ENCODE data around the gene CCNI.
"Not testable (repeated sequence)": the region's sequence is repeated elsewhere in the genome, so short reads cannot be mapped to it uniquely, and the experiment has no call there.

Gene CCNI

GRCh38 chr4:77037736-77038135 is 38.1 kb downstream of the CCNI start:
- DNase-seq = no peak

GRCh38 chr4:77037168-77037567 is 38.6 kb downstream of the CCNI start:
- DNase-seq = not testable (repeated sequence)

DNA sequence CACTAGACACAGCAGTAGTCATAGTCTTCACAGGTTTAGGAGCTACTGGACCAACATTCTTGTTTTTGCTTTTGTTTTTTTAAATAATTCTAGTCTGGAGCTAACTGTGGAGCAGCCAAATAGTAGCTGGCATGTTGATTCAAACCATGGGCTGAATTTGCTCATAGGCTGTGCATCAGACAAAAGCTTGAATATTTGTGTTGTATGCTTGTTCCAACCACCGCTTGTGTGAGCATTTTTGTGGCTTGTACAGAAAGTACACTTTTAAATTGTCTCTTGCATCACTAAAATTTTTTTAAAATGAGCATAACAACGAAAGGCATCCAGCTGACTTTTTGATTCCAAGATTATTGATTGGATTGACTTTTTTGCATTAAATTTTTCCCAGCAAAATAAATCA is 39.6 kb downstream of the CCNI start:
- DNase-seq = no peak

DNA sequence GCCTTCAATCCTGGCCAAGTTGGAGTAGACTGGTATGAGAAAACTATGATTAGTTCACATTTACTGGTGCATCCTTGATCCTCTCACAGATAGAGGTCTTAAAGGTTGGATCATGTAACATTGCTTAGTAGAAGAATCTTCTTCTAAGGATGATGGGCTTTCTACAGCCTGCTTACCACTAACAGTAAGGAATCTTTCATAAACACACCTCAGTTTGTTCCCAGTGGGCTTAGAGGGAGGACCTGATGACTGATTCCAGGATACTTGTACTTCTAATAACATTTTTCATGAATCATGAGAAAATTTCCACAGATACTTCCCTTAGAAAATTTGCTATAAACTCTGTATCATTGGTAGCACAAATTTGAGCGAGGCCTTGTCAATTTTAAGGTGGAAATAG is 40.6 kb downstream of the CCNI start:
- DNase-seq = no peak

GRCh38 chr4:77031544-77031943 is 44.2 kb downstream of the CCNI start:
- DNase-seq = no peak

GRCh38 chr4:77029757-77030156 is 46.0 kb downstream of the CCNI start:
- not testable (repeated sequence) for DNase-seq

GRCh38 chr4:77028246-77028645 is 47.5 kb downstream of the CCNI start:
- DNase-seq = no peak

DNA sequence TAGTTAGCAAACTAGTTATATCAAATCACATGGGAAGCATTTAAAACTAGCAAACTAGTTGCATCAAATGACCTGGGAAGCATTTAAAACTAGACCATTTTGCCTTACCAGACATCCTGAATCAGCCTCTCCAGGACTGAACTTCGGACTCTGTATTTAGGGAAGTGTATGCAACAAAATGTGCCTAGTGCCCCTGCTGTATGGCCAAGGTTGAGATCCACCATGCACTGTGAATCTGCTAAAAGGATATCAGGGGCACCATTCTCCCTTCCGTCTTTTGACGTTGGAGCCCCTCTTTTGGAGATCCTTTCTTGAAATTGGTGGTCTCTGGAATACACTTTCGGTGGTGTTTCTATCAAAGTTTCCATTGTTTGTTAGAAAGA is 49.5 kb downstream of the CCNI start:
- no peak for DNase-seq

DNA sequence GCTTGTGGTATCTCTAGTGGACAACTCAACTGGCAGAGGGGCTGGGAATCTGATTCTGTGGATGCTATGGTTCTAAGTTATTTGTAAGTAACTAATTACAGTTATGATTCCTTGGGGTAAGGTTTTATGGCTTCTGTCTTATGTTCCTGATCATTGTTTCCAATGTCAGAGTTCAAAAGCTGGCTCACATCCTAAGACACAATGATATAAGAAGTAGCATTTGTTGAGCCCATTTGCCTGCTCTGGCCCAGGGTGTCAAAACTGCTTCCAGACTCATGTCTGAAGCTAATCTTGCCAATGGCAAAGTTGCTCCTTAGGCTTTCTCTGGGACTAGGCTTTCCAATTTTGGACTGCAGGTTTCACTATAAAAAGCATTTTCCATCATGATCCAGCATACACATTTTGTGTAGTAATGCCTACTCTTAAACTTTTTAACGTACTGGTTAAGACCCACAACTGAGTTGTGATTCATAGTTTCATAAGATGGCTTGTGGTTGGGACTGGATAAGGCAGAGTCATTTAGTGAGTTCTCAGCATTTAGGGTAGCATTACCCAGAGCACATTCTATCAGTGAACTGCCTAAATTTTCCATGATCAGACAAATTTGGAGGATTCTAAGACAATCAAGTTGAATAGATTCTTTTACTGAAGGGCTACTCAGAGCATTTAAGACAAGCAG is 50.0 kb downstream of the CCNI start:
- no peak for DNase-seq

GRCh38 chr4:77023920-77024319 is 51.9 kb downstream of the CCNI start:
- DNase-seq = no peak

- DNase-seq = no peak
Observed at GRCh38 chr4:77022560-77023179, 53.1 kb downstream of the CCNI start.

- DNase-seq = no peak
Observed at GRCh38 chr4:77021614-77022089, 54.1 kb downstream of the CCNI start.

DNA sequence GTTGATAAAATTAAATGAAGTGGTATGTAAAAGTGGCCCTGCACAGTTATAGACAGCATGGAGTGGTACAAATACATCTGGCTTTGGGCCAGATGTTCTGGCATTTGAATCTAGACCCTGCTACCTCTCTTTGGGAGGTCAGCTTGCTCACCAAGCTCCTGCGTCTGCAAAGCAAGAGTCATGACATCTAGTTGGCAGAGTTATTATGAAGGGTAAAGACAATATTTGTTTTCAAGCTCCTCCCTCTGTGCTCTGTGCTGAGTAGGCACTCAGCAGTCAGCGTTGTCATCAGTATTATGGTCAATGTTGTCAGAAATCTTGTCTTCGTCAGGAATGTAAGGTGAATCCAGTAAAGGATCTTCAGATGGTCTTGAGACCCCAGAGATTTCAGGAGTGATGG is 55.8 kb downstream of the CCNI start:
- DNase-seq = no peak

GRCh38 chr4:77015390-77015789 is 60.4 kb downstream of the CCNI start:
- DNase-seq = no peak

DNA sequence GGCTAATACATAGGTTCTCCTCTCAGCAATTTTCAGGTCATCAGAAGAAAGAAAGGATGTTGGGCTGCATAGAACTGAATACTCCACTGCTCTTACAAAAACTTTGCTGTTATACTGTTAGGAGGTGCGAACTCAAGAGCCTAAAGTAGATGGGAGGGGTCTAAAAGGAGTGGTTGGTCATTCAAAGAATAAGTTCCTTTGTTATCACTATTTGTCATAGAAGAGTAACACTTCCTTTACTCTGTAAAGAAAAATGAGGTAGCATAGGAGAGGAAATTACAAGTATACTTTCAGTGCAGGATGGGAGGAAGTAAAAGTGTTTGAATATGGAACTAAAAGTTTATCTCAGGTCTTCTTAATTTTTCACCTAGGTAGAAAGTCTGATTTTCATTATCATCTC is 61.5 kb downstream of the CCNI start:
- DNase-seq = no peak

DNA sequence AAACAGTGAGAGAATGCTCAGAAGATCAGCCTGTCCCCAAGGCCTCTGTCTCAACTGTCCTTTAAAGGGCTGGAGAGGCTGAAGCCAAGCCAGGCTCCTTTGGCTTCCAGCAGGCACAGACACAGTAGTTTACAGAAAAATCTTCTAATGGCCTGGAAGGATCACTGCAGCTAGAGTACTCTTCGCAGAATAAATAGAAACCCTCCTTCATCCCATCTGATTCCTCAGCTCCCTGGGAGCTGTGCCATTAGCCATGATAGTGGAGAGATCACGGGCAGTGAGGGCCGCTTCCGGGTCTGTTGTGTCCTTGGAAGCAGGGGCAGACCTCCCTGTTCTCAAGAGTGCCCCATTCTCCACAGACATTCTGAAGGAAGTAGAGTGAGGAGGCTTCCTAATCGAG is 63.1 kb downstream of the CCNI start:
- no peak for DNase-seq

DNA sequence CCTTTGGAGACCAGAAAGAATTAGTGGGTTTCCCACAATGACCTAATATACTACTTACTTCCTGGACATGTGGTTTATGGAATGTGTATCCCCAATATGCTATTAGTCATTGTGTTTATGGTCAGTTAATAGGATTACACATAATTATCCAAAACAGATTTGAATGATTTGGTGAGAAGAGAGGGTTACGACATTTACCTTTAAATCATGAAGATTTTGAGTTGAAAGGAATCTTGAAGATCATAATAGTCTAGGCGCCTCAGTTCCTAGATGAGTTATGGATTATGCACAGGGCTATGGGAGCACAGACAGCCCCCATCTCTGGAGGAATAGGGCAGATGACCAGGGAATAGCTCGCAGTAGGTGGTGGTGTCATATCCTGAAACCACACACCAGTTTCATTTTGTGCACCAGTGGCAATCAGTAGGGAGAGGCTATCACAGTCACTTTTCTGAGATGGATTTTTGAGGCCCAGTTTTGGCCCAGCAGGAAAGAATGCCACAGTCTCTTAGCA is 64.9 kb downstream of the CCNI start:
- DNase-seq = no peak

DNA sequence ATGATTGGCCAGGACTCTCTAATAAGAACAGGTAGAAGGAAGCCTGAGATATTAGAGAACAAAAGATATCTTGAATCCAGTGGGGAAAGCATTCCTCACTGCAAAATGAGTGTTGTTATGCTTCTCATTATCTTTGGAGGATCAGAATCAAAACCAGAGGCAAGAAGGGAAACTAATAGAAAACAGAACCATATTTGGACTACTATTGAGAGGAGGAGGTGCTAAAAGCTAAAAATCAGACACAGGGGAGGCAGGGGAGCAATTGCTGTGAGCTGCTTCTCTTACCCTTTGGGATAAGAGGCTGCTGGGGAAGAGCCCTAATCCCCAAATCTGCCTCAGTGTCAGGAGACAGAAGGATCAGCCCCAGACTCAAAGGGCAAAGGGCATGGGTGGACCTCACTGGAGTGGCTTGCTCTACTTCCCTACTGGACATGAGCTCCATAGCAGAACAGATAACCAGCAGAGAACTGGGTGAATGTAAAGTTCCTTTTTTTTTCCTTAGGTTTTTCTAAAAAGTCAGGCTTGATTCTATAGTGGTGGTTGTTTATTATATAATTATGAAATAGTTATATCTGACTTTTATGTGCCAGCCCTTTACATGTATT is 66.2 kb downstream of the CCNI start:
- DNase-seq = no peak

DNA sequence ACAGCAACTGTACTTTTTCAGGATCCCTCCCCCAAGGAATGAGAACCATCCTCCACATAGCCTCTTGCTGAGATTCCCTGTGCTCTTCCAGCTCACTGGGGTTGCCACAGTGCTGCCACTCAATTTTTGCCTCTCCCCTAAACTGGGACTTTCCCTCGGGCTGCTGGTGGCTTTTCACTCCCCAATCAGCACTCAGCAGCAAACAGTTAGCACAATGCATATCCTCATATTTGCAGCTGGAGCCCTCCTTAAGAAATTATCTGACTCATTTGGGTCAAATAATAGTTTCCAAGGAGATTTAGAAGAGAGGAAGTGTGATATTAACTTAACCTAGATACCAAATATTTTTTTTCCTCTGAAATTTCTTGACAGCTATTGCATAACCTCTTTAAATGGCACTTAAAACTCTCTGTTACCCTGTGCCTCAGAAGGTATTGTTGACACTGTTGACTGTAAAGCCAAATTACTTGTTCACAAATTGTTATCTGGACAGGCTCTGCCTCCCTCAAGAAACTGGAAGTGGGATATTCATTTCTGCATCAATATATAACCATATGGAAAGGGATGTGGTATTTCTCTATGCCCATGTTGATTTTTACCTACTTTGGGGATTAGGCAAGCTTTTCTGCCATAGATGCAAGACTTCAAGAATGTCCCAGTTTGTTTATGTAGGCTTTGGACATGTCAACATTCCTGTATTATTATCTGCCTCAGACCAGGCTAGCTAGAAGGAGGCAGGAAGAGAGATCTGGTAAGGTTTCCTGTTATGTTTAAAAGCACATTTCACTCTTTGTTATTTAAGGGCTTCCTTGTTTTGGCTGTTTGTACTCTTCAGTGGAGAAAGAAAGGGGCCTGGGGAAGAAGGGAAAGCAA is 68.2 kb downstream of the CCNI start:
- DNase-seq = peak; percentile 39

DNA sequence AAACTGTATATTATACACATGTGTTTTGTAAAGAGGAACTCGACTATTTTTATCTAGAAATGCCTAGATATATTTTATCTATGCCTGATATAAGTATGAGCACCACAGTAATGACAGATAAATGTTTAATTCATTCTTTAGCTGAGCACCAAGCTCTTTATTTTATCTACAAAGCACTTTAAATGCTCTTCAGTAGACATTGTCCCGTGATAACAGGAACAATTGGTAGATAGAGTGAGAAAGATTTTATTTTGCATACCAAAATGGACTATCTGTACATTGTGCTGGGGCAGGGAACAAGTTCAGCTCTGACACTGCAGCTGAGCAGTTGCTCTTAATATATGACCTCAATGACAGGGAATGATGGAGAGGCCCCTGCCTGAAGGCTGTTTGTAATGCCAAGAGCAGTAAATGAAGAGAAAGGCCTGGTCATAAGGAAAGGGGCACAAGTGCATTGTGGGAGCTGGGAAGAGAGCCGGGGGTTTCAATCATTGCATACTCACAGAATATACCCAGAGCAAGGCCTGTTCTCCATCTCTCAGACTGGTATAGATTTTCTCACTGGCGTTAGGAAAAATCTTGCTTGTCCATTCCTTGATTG is 68.9 kb downstream of the CCNI start:
- DNase-seq = no peak

GRCh38 chr4:77003400-77003799 is 72.4 kb downstream of the CCNI start:
- DNase-seq = no peak

- no peak for DNase-seq
Observed at GRCh38 chr4:77002321-77003107, 73.3 kb downstream of the CCNI start.

Data from activated CD8-positive, alpha-beta memory T cell treated with anti-CD3 and anti-CD28 coated beads, Interleukin-2, amount 50 U/mL, for 4 hours (primary cell).